HepG2 (cell line): Measurements from ENCODE around the gene SERPINF2. TPM values are rescaled to one million over a fixed set of nuclear protein-coding genes. Genes with fewer than 3 reads are reported as not detected.
A peak's percentile ranks its signal among the peaks of the same experiment; 100 is the strongest.

Source experiments
- DMTF1 ChIP-seq: sonication (generic); formaldehyde crosslinking; IDR thresholded peaks from 2 replicates; pipeline ENCODE4 v1.4.0; 2020; ENCODE audit warnings: mild to moderate bottlenecking, missing genetic modification reagents
- ELF1 ChIP-seq: sonication (generic); formaldehyde crosslinking; IDR thresholded peaks from 2 replicates; pipeline ENCODE4 v1.4.0; 2020; ENCODE audit warnings: missing genetic modification reagents
- GZF1 ChIP-seq: sonication (generic); formaldehyde crosslinking; IDR thresholded peaks from 2 replicates; pipeline ENCODE4 v1.5.1; 2020; ENCODE audit warnings: mild to moderate bottlenecking, missing genetic modification reagents
- HOXA3 ChIP-seq: sonication (generic); formaldehyde crosslinking; IDR thresholded peaks from 2 replicates; pipeline ENCODE4 v1.5.0; 2020; ENCODE audit warnings: missing genetic modification reagents
- KLF11 ChIP-seq: IDR thresholded peaks from 2 replicates; pipeline ENCODE4 v1.6.1; 2016; ENCODE audit warnings: missing compliant biosample characterization
- MIER2 ChIP-seq: IDR thresholded peaks from 2 replicates; pipeline ENCODE4 v1.6.1; 2016; ENCODE audit warnings: missing biosample characterization, missing genetic modification reagents
- NAIF1 ChIP-seq: sonication (generic); formaldehyde crosslinking; IDR thresholded peaks from 2 replicates; pipeline ENCODE4 v1.5.0; 2020; ENCODE audit warnings: mild to moderate bottlenecking, missing genetic modification reagents, borderline replicate concordance
- NFAT5 ChIP-seq: sonication (generic); formaldehyde crosslinking; IDR thresholded peaks from 2 replicates; pipeline ENCODE4 v1.4.0; 2020; ENCODE audit warnings: missing genetic modification reagents
- NFIC ChIP-seq: IDR thresholded peaks from 2 replicates; pipeline ENCODE4 v1.6.1; 2012; ENCODE audit warnings: mild to moderate bottlenecking, low read length, inconsistent platforms
- PPARG ChIP-seq: conservative IDR thresholded peaks from 2 replicates; pipeline ENCODE4 v1.6.1; 2016; ENCODE audit warnings: missing biosample characterization, missing genetic modification reagents
- REL ChIP-seq: sonication (generic); formaldehyde crosslinking; conservative IDR thresholded peaks from 2 replicates; pipeline ENCODE4 v1.8.0; 2022; ENCODE audit warnings: mild to moderate bottlenecking, missing genetic modification reagents, moderate library complexity
- SRSF9 ChIP-seq: fragments of 200-400 bp; formaldehyde crosslinking; IDR thresholded peaks from 2 replicates; pipeline ENCODE4 v1.6.1; 2018; ENCODE audit warnings: borderline replicate concordance, mild to moderate bottlenecking, low read depth, low read length; ENCODE audit not compliant: insufficient read depth, poor library complexity, severe bottlenecking
- STAT5B ChIP-seq: sonication (generic); formaldehyde crosslinking; IDR thresholded peaks from 2 replicates; pipeline ENCODE4 v1.4.0; 2020; ENCODE audit warnings: missing genetic modification reagents
- TARDBP ChIP-seq: sonication (generic); formaldehyde crosslinking; IDR thresholded peaks from 2 replicates; pipeline ENCODE4 v1.8.0; 2022; ENCODE audit warnings: mild to moderate bottlenecking, missing genetic modification reagents
- ZC3H4 ChIP-seq: sonication (generic); formaldehyde crosslinking; IDR thresholded peaks from 2 replicates; pipeline ENCODE4 v1.4.0; 2020; ENCODE audit warnings: missing genetic modification reagents, borderline replicate concordance
- ZFX ChIP-seq: sonication (generic); formaldehyde crosslinking; IDR thresholded peaks from 2 replicates; pipeline ENCODE4 v1.4.0; 2020; ENCODE audit warnings: mild to moderate bottlenecking, low read depth, missing genetic modification reagents, moderate library complexity
- ZNF12 ChIP-seq: sonication (generic); formaldehyde crosslinking; IDR thresholded peaks from 2 replicates; pipeline ENCODE4 v1.5.0; 2020; ENCODE audit warnings: missing genetic modification reagents
- ZNF136 ChIP-seq: sonication (generic); formaldehyde crosslinking; IDR thresholded peaks from 2 replicates; pipeline ENCODE4 v1.8.1; 2022; ENCODE audit warnings: low read depth, mild to moderate bottlenecking, moderate library complexity, missing genetic modification reagents
- ZNF496 ChIP-seq: sonication (generic); formaldehyde crosslinking; IDR thresholded peaks from 2 replicates; pipeline ENCODE4 v1.8.1; 2023; ENCODE audit warnings: mild to moderate bottlenecking, moderate library complexity, missing genetic modification reagents; ENCODE audit not compliant: insufficient replicate concordance
- ZNF552 ChIP-seq: sonication (generic); formaldehyde crosslinking; IDR thresholded peaks from 2 replicates; pipeline ENCODE4 v1.9.0; 2022; ENCODE audit warnings: missing genetic modification reagents, mild to moderate bottlenecking, borderline replicate concordance
- polyA plus RNA-seq, 8 experiments: library from polyadenylated mRNA; depleted of rRNA in 3 of 8; stranded (reverse) in 7 of 8; unstranded in 1 of 8; fragments of >200 nt; fragmentation: Illumina TruSeq in 4 of 8; extraction: Trizol in 4 of 8; gene quantifications; 2 replicates each; pipeline versions ENCODE4 v1.2.1 to v1.2.3, GENCODE V29; 2011 to 2016; ENCODE audit warnings: low read depth in 4 of 8, missing spikeins in 1 of 8, mixed read lengths in 1 of 8; ENCODE audit not compliant: insufficient read depth in 1 of 8
- total RNA-seq, 5 experiments: library from RNA; depleted of rRNA; stranded (reverse); fragments of >200 nt; fragmentation: Illumina TruSeq; extraction: Trizol; gene quantifications; 2 replicates each; pipeline ENCODE4 v1.2.3, GENCODE V29; 2016; ENCODE audit warnings: low read depth in 1 of 5

Gene SERPINF2
- total and polyA plus RNA-seq, 2 of the 13 experiments (the other 11 are each of a cell fraction or from before 2014, with no cell fraction given): 309 to 548 TPM

- TF ChIP-seq DMTF1 (CRISPR knock-in tag): no peak
- TF ChIP-seq ZNF136 (CRISPR knock-in tag): no peak
- peak; percentile 66 for TF ChIP-seq ZFX
- no peak for TF ChIP-seq ZNF552 (CRISPR knock-in tag)
- peak; percentile 34; the same call in 1 of the 2 replicates for TF ChIP-seq PPARG (CRISPR knock-in tag)
- no peak for TF ChIP-seq NAIF1 (CRISPR knock-in tag)
- no peak for TF ChIP-seq SRSF9
- TF ChIP-seq MIER2 (CRISPR knock-in tag): no peak
- no peak for TF ChIP-seq REL (CRISPR knock-in tag)
- TF ChIP-seq GZF1 (CRISPR knock-in tag): no peak
- TF ChIP-seq NFAT5 (CRISPR knock-in tag): no peak
- no peak for TF ChIP-seq STAT5B (CRISPR knock-in tag)
- peak; percentile 62 for TF ChIP-seq HOXA3
- peak; percentile 57; the same call in 1 of the 2 replicates for TF ChIP-seq TARDBP (CRISPR knock-in tag)
- peak; percentile 35; the same call in 1 of the 2 replicates for TF ChIP-seq ELF1 (CRISPR knock-in tag)
- no peak for TF ChIP-seq NFIC
- TF ChIP-seq KLF11 (CRISPR knock-in tag): no peak
- no peak for TF ChIP-seq ZC3H4 (CRISPR knock-in tag)
- 0 out of 2 replicates have a peak, but pooled peaks have one; percentile 27 for TF ChIP-seq ZNF12
- no peak for TF ChIP-seq ZNF496 (CRISPR knock-in tag)
These were observed 27.3 kb downstream of the SERPINF2 start (continued) for GRCh38 chr17:1769822-1770477.
